GM21786 (cell line): ENCODE measurements around the gene FGF11.
"Not testable (repeated sequence)": the region's sequence is repeated elsewhere in the genome, so short reads cannot be mapped to it uniquely, and the experiment has no call there.

Experiments
- ATAC-seq: cut with Tn5 transposase; IDR thresholded peaks from one replicate; pipeline ENCODE4 v1.9.1; 2021; ENCODE audit not compliant: unreplicated experiment

The FGF11 gene

DNA sequence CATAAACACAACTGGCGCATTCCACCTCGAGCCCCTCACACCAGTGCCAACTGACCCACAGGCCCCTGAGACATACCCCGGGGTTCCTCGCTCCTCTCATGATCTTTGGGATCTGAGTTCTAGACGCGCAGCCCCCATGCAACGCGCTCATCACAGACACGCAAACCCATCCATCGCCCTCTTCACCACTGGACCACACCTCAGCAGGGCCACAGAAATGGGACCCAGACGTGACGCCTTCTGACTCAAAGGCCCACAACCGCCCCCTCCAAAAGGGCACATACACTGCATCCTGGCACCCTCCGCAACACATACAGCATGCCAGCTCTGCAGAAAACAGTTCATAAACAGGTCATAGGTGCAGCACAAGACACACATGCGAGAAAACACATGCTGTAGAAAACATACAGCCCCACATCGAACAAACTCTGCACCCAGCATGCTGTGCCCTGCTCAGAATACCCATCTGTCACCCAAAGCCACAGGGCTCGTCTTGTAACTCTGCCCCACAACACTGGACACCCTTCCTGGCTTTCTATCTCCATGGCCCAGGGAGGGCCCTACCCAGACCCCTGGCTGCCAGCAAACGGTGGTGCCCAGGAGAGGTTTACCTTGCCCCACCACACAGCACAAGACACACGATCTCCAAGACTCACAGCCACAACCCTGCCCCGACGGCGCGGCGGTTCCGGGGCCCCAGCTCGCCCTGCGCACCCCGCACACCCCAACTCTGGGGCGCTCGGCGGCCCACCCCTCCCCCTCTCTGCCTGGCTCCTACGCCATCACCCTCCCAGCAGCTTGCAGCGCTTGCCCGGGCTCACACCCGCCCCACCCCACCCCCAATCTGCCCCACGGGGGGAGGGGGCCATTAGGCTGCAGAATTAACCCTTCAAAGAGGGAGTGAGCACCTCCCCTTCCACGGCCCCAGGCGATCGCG lies 39.2 kb downstream of the FGF11 start:
- no peak for ATAC-seq

DNA sequence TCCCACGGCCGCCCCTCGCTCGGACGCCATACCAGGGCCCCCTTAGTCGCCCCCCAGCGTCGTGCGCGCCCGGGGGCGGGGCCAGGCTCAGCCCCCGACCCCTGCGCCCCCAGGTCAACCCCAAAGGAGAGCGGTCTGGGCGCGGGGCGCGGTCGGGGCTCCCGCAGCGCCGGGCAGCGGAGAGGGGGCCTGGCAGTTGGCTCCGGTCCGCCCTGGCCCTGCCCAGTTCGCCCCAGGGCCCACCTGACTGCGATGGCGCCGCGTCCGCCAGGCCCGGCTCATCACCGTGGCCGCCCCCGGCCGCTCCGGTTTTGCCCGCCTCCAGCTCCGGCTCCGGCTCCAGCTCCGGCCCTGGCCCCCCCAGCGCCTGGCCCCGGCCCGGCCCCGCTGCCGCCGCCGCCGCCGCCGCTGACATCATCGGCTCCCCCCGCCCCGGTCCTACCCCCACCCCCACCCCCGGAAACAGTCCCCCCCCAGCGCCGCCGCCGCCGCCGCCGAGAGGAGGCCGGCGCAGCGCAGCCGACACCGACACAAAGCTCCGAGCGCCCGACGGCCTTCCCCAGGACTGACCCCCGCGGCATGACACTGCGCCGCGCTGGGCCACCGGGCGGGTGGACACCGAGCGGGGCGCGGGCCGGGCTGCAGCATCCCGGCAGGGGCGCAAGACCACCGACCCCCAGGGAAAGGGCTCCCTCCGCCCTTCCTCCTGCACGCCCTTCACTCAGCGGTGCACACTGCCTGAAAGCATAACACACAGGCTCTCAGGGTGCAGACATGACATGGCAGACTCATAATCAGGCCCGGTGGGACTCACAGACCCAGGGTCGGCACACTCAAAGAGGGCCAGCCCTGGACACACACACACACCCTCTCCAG lies 40.1 kb downstream of the FGF11 start, which contains the start of gene ZBTB4:
Gene ZBTB4, minus strand, starts transcription at position 419 of the 876 bp plus-strand sequence. CDS start 12,830 bp downstream, outside the sequence.
- no peak for ATAC-seq

DNA sequence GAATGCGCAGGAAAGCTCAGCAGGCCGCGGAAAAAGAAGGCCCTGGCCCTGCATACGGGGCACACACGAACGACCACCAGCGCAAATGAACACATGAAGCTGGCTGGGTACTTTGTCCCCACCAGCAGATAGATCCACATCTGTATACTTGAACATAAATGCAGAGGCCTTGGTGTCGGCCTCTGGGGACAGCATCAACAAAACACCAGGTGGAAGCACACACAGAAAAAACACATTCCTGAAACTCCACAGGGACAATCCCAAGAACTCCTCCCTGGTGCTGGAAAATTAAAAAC lies 40.7 kb downstream of the FGF11 start:
- no peak for ATAC-seq

DNA sequence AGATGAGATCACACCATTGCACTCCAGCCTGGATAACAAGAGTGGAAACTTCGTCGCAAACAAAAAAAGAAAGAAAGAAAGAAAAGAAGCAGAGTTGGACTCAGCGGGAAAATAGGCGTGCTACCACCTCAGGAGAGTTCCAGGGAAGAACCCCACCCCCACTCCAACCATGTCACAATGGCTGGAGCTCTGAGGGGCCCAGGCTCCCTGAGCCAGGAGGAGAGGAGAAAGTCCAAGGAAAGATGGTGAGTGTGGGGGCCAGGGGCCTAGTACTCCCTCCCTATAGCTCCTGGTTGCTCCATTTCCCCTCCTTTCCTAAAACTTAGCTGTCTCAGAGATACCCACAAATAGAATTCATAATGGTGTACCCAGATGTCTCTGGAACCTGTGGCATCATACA lies 42.0 kb downstream of the FGF11 start, which contains the start of gene SLC35G6:
Gene SLC35G6, plus strand, starts transcription at position 172 of the 400 bp plus-strand sequence. Its CDS starts 71 bp downstream, at position 243.
- ATAC-seq: not testable (repeated sequence)

DNA sequence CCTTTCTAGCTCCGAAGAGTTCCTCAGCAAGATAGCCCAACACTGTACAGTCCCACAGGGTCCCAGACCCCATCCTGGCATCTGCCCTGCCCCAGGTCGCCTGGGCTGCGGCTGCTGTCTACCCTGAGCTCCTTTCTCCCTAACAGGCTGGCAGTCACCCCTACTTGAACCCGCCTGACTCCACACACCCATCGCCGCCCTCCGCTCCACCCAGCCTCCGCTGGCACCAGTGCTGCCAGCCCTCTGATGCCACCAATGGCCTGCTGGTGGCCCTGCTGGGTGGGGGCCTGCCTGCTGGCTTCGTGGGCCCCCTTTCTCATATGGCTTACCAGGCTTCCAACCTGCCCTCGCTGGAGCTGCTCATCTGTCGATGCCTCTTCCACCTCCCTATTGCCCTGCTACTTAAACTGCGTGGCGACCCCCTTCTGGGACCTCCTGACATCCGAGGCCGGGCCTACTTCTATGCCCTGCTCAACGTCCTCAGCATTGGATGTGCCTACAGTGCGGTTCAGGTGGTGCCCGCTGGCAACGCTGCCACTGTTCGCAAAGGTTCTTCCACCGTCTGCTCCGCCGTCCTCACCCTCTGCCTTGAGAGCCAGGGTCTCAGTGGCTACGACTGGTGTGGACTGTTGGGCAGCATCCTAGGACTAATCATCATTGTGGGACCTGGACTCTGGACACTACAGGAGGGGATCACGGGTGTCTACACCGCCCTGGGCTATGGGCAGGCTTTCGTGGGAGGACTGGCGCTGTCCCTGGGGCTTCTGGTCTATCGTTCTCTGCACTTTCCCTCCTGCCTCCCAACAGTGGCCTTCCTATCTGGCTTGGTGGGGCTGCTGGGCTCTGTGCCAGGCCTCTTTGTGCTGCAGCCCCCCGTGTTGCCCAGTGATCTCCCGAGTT lies 42.8 kb downstream of the FGF11 start:
- ATAC-seq: not testable (repeated sequence)

DNA sequence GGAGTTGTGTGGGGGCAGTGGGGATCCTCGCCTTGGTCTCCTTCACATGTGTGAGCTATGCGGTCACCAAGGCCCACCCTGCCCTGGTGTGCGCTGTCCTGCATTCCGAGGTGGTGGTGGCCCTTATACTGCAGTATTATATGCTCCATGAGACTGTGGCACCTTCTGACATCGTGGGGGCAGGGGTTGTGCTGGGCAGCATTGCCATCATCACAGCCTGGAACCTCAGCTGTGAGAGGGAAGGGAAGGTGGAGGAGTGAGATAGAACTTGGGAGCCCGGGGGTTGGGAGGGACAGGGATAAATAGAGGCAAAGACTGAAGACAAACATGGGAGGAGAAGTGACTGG lies 43.4 kb downstream of the FGF11 start:
- not testable (repeated sequence) for ATAC-seq

DNA sequence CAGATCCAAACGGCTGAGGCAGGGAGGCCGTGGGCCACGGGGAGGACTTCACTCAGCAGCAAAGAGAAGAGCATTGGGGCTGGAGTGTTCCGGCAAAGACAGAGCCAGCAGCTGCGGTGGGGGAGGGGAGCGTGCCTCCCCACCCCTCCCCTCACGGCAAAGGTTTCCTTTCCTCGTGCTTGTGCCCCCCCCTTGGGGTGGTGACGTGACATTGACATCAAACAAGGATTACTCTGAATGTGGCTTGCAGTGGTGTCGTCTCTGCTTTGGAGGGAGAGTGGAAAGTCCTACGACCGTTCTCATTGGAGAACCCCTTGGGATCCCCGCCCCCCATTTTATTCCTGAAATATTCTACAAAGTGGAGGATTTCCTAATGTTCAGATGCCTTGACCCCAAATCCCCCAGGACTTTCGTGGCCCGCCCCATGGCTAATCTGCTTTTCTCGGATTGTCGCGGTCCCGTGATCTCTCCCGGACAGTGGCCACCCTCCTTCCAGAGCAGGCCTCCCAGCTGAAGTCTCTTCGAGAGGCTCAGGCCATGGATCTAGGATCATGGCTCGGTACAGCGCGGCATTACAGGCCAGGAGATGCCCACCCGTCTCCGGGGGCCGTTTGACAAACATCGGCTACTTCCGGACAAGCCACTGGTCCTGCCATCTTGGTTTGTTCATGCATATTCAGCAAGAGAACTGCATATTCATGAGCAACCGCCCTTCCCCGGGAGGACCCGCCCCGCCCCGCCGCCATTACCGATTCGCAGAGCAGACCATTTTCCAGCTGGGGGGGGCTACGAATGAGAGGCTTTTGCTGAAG lies 44.1 kb downstream of the FGF11 start:
- peak; percentile 28 for ATAC-seq

DNA sequence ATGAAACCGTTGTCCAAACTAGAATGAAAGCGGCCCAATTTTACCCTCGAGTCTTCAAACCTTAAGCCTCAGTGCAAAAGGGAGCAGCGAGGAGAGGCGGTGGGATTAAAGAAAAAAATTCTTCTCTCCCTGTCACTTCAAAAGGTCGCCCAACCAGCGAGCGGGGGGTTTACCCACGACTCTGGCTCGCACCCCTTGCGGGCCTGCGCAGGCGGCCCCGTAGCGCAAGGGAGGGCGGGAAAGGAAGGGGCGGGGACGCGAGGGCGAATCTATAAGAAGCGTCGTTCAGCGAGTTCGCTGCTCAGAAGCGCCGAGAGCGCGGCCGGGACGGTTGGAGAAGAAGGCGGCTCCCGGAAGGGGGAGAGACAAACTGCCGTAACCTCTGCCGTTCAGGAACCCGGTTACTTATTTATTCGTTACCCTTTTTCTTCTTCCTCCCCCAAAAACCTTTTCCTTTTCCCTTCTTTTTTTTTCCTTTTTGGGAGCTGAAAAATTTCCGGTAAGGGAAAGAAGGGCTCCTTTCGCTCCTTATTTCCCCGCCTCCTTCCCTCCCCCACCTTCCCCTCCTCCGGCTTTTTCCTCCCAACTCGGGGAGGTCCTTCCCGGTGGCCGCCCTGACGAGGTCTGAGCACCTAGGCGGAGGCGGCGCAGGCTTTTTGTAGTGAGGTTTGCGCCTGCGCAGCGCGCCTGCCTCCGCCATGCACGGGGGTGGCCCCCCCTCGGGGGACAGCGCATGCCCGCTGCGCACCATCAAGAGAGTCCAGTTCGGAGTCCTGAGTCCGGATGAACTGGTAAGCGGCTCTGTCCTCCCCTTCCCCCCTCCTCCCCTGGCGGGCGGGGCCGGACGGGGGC lies 45.0 kb downstream of the FGF11 start, which contains the start of gene POLR2A:
Gene POLR2A, plus strand, starts transcription at position 300 of the 852 bp plus-strand sequence.
- ATAC-seq: peak; percentile 57

DNA sequence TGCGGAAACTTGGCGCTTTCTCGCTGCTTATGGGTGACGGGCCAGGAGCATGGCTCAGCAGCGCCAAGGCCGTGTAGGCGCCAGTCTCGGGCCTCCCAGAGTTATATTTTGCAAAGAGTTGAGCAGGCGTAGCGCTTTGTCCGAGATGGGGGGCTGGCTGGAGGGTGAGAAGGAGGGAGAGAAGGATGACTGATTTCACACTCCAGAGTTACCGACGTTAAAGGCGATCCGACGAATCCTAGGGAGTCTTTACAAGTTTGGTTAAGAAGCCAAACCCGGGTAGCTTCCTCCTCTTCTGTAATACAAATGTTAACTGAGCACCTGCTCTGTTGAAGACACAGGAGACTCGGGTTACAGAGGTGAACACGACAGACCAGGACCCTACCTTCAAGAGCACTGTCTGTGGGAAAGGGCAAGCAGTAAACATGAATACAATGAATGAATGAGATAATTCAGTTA lies 45.6 kb downstream of the FGF11 start:
- ATAC-seq: no peak

DNA sequence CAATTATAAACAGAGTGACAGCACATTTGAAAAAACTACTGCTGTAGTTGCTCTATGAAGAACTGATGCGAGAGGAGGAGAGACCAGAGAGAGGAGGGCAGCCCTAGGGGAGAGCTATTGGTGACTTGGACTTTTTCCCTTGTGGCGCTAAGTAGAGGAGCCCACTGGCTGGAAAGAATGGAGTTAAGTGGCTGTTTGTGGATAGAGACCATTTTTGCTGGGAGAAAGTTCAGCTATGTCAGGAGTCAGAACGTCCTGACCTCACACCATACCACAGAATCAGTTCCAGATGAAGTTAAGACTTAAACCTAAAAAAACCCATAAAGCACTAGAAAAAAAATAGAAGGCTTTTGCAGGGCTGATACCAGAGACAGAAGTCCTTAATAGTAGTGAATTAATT lies 46.9 kb downstream of the FGF11 start:
- no peak for ATAC-seq

DNA sequence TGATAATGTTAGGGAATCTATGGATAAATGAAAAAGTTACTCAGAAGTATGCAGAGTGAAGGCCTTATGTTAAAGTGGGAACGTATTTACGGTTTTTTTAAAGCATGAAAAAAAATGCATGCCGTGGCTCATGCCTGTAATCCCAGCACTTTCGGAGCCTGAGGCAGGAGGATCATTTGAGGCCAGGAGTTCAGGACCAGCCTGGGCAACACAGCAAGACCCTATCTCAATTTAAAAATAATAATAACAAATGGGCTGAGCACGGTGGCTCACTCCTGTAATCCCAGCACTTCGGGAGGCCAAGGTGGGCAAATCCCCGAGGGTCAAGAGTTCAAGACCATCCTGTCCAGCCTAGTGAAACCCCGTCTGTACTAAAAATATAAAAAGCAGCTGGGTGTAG lies 50.8 kb downstream of the FGF11 start:
- ATAC-seq: no peak

DNA sequence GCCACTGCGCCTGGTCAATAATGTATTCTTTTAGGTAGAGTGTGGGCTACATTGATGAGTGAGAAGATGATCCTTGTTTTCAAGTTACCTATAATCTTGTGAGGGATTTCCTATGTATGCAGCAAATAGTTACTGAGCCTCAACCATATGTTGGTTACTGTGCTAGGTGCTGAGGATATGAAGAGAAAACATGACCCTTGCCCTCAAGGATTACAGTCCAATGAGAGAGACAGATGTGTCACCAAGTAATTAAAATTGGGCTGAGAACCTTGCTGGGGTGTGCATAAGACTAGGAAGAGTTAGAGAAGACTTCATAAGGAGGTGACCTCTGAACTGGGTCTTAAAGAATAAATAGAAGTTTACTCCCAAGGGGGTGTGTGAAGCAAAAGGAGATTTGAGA lies 52.3 kb downstream of the FGF11 start:
- no peak for ATAC-seq

DNA sequence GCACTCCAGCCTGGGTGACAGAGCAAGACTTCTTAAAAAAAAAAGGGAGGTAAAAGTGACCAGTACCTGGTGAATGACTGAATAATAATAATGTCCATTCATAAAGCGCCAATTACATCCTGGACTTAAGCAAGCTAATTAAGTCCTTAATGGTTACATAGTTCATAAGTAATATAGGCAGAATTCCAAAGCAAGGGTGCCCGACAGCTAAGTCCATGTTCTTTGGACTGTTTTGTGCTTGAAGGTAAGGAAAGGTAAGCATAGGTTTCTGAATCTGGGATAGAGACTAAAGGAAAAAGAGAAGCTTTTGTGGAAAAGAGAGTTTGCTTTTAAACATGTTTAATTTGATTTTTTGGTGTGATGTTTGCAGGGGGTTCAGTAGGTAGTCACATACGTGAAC lies 54.6 kb downstream of the FGF11 start:
- no peak for ATAC-seq
